NCI-H146 (cell line): ENCODE data around the gene EPS15.
"Not testable (repeated sequence)": the region's sequence is repeated elsewhere in the genome, so short reads cannot be mapped to it uniquely, and the experiment has no call there.

Source experiments
- DNase-seq: peaks from one replicate; lab custom pipeline; 2025; lab: John Stamatoyannopoulos, UW

Gene EPS15

GRCh38 chr1:51519048-51519864, at the start of gene EPS15:
Gene EPS15, minus strand, starts transcription at chr1:51519266. Its CDS starts 35 bp downstream, at chr1:51519231.
- DNase-seq: peak; percentile 75

GRCh38 chr1:51568231-51568935, 49.3 kb upstream of the EPS15 start:
- DNase-seq: no peak

DNA sequence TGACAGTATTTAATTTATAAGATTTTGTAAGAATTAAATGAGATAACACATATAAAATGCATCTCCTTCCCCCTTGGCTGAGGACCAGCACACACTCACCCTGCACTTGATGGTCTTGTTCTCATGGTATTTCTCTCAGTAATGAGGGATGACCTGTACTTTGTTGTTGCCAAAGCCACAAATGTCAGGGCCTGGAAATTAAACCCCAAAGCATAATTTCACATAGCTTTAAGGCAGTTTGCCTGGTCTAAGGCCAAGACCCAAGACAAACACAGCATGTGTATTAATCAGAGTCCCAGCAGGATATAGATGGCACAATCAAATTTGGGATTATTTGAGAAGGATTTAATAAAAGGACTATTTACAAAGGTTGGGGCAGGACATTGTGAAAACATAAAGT, 48.6 kb upstream of the EPS15 start:
- no peak for DNase-seq

DNA sequence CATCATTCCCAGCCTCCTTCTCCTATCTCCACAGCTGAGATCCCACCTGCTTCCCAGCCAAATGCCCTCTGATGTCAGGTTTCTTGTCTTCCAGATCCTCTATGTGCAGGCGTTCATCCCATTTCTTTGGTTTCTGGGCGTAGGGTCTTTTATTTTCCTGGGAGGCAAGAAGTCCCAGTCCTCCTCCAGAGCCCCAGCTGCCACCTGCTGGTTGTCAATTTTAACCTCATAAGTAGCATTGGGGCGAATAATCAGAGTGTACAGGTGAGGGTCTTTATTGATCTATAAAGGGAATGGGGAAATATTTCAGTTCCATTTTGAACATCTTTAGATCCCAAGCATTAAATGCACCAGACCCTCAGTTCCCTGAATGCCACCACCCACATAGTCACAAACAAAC, 47.2 kb upstream of the EPS15 start:
- DNase-seq: no peak

DNA sequence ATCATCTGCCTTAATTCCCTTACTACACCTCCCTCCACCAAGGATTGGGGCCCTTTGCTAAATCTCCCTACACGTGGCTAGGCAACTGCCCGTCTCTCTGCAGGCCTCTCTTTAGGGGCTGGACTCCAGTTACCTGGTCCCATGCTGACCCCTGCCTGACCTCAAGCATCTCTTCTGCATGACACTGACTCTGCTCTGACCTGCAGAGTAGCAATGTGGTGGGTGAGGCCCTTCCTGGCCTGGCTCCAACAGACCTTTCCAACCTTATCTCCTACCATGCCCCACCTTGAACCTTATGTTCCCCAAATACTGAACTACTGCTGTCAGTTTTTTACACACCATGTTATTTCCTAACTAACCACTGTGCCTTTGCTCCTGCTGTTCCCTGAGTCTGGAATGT, 45.9 kb upstream of the EPS15 start:
- no peak for DNase-seq

- no peak for DNase-seq
Measured at GRCh38 chr1:51564124-51564523, 45.1 kb upstream of the EPS15 start.

GRCh38 chr1:51561702-51562101, 42.6 kb upstream of the EPS15 start:
- no peak for DNase-seq

GRCh38 chr1:51560895-51561294, 41.8 kb upstream of the EPS15 start:
- DNase-seq: not testable (repeated sequence)

DNA sequence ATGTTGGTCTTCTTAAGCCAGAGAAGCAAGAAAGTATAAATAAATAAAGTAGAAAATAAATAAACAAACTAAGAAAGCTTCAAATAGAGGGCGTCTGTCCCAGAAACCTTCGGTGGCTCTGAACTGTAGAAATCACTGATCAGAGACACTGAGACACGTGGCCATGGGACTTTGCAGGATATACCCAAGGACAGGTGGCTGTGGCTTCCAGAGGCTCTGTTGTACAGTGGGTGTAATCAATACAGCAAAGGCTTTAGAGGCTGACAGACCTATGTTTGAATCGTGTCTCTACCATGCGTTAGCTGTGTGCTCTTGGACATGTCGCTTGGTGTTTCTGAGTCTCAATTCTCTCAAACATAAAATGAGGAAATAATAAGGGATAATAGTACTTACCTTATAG, 41.0 kb upstream of the EPS15 start:
- no peak for DNase-seq

DNA sequence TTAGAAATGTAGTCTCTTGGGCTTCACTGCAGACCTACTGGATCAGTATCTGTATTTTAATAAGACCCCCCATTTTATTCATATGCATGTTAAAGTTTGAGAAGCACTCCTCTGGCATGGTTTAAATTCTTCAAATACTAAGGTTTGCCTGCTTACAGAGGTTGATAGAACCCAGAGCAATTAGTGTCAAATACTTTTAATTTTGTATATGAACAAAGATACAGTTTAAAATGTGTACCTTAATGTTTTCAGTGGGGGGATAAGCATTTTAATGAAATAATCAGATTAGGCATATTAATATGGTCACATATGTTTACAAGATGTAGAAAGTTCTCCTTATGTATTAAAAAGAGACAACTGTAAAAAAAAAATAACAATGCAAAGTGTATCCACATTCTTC, 40.4 kb upstream of the EPS15 start:
- no peak for DNase-seq

DNA sequence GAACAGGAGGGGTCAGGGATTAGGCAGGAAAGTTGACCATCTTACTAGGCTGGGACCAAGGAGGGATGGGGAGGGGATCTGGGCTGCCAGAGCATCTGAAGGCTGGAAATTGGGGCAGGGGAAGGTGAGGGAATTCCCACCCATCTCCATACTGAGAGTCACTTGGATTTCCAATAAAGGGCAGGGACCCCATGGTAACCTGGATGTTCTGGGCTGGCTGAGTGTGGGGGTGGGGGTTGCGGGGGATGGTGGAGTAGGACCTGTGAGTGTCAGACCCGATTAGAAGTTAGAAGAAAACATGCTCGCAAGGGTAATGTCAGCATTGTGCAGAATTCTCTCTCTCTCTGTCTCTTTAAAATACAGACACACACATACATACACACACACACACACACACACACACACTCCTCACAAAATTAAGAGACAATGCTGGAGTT, 40.0 kb upstream of the EPS15 start:
- DNase-seq: no peak

DNA sequence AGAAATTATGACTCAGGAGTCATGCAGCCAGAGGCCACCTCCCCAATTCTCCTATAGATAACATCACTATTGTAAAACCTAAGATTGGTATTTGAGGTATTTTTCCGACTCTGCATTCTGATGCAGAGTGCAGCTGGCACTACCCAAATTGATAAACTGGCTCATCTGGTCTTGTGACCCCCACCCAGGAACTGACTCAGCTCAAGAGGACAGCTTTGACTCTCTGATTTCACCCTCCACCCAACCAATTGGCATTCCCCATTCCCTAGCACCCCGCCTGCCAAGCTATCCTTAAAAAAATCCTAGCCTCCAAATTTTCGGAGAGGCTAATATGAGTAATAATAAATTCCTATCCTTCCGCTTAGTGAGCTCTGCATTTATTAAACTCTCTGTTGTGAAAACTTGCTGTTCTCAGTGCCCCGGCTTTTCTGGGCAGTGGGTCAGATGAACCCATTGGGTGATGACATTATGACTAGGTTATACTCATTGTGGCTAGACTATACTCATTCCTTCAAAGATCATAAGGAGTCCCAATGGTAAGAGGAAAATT, 39.4 kb upstream of the EPS15 start:
- no peak for DNase-seq

- no peak for DNase-seq
Measured at GRCh38 chr1:51557168-51557567, 38.1 kb upstream of the EPS15 start.

DNA sequence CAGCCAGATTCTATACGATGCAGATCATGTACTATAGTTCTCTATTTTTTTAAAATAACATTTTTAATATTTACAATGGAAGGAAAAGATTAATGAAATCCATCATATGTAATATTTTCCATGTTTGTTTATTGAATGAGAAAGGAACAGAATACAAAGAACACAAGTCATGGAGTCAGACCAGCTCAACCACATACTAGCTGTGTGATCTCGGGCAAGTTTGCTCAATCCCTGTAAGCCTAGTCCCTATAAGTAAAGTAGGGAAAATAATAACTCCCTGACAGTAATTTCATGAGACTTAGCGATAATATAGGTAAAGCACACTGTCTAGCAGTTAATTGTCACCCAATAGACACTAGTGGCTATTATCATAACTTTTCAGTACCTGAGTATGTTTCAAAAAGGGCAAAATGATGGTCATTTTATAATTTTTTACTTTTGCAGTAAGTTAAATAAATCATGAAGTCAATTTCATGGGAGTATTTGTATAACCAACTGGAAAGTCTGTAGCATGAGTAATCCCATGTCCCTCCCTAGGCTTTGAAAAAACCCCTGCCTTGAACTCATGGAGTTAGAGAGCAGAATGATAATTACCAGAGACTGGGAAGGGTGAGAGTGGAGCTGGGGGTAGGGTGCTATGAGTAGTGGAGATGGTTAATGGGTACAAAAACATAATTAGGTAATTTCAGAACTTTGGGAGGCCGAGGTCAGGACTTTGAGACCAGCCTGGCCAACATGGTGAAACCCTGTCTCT, 37.0 kb upstream of the EPS15 start:
- no peak for DNase-seq

GRCh38 chr1:51553911-51554310, 34.8 kb upstream of the EPS15 start:
- no peak for DNase-seq

DNA sequence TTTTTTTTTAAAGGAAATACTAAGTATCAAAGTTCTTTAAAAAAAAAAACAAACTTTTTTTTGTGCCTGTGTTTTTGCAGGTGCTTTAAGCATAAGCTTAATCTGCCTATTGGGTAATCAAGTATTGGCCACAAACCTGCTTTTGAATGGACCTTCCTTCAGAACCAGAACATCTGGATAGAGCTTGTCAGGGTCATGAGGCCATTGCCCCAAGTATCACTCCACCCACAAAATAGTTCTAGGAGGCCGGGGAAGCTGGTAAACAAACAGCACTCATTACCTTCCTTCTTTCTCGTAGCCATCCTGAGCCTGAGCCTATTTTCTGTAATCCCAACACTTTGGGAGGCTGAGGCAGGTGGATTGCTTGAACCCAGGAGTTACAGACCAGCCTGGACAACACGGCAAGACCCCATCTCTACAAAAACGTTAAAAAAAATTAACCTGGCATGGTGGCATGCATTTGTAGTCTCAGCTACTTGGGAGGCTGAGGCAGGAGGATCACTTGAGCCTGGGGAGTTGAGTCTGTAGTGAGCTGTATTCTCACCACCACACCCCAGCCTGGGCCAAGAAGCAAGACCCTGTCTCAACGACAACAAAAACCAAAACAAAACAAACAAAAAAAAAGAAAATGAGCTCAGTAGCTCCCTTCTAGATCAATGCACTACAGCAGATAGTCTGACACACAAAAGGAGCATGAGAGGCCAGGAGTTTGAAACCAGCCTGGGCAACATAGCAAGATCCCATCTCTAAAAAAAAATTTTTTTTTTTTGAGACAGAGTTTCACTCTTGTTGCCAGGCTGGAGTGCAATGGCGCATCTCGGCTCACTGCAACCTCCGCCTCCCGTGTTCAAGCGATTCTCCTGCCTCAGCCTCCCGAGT, 34.1 kb upstream of the EPS15 start:
- no peak for DNase-seq

DNA sequence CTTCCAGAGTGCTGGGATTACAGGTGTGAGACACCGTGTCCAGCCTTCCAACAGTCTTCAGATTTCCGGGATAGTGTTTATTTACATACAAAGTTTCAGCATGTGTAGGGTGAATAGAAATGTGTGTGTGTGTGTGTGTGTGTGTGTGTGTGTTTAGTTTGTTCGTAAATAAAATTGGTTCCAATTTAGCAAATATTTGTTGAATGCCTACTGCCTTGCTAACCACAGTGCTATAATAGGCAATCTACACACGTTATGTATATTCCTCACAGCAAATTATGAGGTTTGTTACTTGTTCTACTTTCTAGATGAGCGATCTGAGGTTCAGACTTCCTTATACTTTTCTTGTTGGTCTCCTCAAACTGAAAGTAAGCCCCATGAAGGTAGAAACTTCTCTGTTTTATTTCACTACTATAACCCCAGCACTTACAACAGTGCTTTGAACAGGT, 32.8 kb upstream of the EPS15 start:
- no peak for DNase-seq

DNA sequence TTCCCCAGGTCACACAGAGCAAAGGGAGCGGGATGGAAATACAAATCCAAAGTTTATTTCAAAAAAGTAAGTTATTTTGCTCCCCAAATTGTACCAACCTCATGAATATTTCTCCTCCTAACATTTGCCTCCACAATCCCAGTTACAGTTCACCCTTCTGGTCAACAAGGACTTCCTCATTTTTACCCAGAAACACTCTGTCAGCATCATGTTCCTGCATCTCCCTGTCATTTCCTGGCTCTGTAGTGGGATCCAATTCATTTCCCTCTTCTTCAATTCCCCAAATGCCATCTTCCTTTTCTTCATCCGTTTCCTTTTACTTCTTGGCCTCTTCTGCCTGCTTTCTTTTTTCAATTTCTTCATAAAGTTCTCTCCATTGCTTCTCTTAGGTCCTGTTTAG, 32.0 kb upstream of the EPS15 start:
- no peak for DNase-seq

- DNase-seq: no peak
Measured at GRCh38 chr1:51549901-51550300, 30.8 kb upstream of the EPS15 start.

DNA sequence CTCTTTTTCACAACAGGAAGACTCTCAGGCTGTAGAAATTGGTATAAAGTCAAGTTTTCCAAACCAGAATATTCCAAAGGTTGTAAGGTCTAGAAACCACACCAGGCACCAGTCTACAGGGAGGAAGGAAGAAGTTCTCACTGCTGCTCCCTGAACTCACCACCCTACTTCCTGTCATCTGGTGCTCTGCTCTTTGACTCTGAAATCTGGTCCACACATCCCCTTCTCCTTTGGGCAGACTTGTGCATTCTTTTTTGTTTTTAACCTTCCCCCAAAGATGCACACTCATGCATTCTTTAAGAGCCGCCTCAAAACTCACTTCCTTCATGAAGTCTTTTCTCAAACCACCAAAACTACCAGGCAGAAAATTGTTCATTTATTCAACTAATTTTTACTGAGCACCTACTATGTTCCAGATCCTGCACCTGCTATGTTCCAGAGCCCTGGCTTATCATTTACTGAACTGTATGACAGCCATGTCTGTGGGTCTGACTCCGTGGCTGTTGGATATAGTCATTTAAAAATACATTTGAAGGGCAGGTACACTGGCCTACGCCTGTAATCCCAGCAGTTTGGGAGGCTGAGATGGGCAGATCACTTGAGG, 30.1 kb upstream of the EPS15 start:
- DNase-seq: no peak

DNA sequence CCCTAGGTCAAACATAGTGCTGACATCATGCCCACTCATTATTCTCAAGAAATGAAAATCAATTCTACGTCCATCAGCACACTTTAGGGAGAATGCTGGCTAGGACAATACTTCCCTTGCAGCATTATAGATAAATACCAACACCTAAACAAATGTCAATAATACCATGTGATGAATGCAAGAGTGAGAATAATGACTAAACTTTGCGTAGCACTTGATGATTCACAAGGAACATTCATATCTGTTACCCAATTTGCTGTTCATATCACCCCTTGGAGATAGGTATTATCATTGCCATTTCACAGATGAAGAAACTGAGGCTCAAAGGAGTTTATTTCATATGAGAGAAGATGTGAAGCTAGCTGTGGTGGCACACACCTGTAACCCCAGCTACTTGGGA, 24.8 kb upstream of the EPS15 start:
- DNase-seq: no peak
